Panc1 (cell line): ENCODE data around the gene RIPPLY3. TPM values are rescaled to one million over a fixed set of nuclear protein-coding genes. Genes with fewer than 3 reads are reported as not detected.

Source experiments
- ATAC-seq: fragments of 200-7000 bp; cut with Tn5 transposase; 2 replicates; pipeline ENCODE4 v1.9.1; 2020; ENCODE audit warnings: mild to moderate bottlenecking, moderate library complexity
- BruUV-seq: library from RNA; stranded (reverse); fragments of 400-500 nt; replicated peaks from 2 replicates; lab custom pipeline; 2021; lab: Mats Ljungman, UMichigan
- CTCF ChIA-PET: fragments of 300-600 bp; sonication (Branson Sonifier 250); formaldehyde crosslinking; loops from one replicate; lab custom pipeline; 2022; ENCODE audit warnings: antibody characterized with exemption; lab: Charles Lee
- POLR2A ChIA-PET: fragments of 300-600 bp; sonication (Branson Sonifier 250); formaldehyde crosslinking; loops from one replicate; lab custom pipeline; 2022; ENCODE audit warnings: antibody characterized with exemption; lab: Charles Lee
- DNase-seq: peaks from one replicate; pipeline ENCODE4 v3.0.0-alpha.2; 2010; ENCODE audit warnings: low read depth, low spot score
- H3K27ac ChIP-seq: 2 replicates; pipeline ENCODE4 v1.5.1; 2011; ENCODE audit warnings: mild to moderate bottlenecking, low read length, inconsistent platforms
- H3K27me3 ChIP-seq: fragments of 200-500 bp; sonication (Bioruptor generic); 2 replicates; pipeline ENCODE4 v1.6.0; 2014; ENCODE audit warnings: low read length, inconsistent platforms; ENCODE audit not compliant: control insufficient read depth, insufficient read depth
- H3K36me3 ChIP-seq: fragments of 200-500 bp; sonication (Bioruptor generic); 2 replicates; pipeline ENCODE4 v1.5.1; 2014; ENCODE audit warnings: inconsistent platforms, mild to moderate bottlenecking, low read length, moderate library complexity; ENCODE audit not compliant: control insufficient read depth, insufficient read depth
- H3K4me1 ChIP-seq: 2 replicates; pipeline ENCODE4 v1.5.1; 2011; ENCODE audit warnings: inconsistent platforms, mild to moderate bottlenecking, low read length, moderate library complexity; ENCODE audit not compliant: control insufficient read depth, insufficient read depth
- H3K4me3 ChIP-seq, 2 experiments: 2 replicates each; pipeline ENCODE4 v1.5.1; 2011 to 2012; ENCODE audit warnings: low read depth in 2 of 2, low read length in 2 of 2, mild to moderate bottlenecking in 2 of 2, inconsistent platforms in 1 of 2, moderate library complexity in 1 of 2
- H3K9me3 ChIP-seq: fragments of 200-500 bp; sonication (Bioruptor generic); 2 replicates; pipeline ENCODE4 v1.5.1; 2014; ENCODE audit warnings: low read depth, mild to moderate bottlenecking, inconsistent platforms, low read length, moderate library complexity; ENCODE audit not compliant: control insufficient read depth, insufficient read depth
- POLR2AphosphoS5 ChIP-seq: IDR thresholded peaks from 2 replicates; pipeline ENCODE4 v1.6.1; 2012; ENCODE audit warnings: mild to moderate bottlenecking, low read depth, low read length, moderate library complexity
- REST ChIP-seq, 2 experiments: IDR thresholded peaks; 2 replicates each; pipeline ENCODE4 v1.6.1; 2011 to 2012; ENCODE audit warnings: low read depth in 2 of 2, control low read depth in 1 of 2, low read length in 1 of 2, mild to moderate bottlenecking in 1 of 2, moderate library complexity in 1 of 2; ENCODE audit not compliant: insufficient read depth in 1 of 2
- SIN3A ChIP-seq: IDR thresholded peaks from 2 replicates; pipeline ENCODE4 v1.6.1; 2012; ENCODE audit warnings: low read depth, mild to moderate bottlenecking, low read length, moderate library complexity, borderline replicate concordance; ENCODE audit not compliant: insufficient read depth
- TCF7L2 ChIP-seq: IDR thresholded peaks from 2 replicates; pipeline ENCODE4 v1.6.1; 2011; ENCODE audit warnings: mild to moderate bottlenecking, low read depth, low read length, inconsistent platforms
- in situ Hi-C: cut with HindIII; loops from 2 replicates; pipeline ENCODE4 v1.10.0; 2016; ENCODE audit warnings: low sequenced_read_pairs, low pct_unique_long_range_greater_than_20kb
- intact Hi-C: fragments of 100-400 bp; cut with micrococcal nuclease; formaldehyde crosslinking; loops from one replicate; pipeline ENCODE4 v1.10.0; 2022; ENCODE audit not compliant: unreplicated experiment
- total RNA-seq: library from RNA; stranded (reverse); gene quantifications from one replicate; pipeline ENCODE4 v1.2.1, GENCODE V29; 2021; ENCODE audit not compliant: unreplicated experiment
- TF ChIP-seq, protein P1 (sequence below): fragments of 450-650 bp; IDR thresholded peaks from 2 replicates; pipeline ENCODE4 v1.5.1; 2017; ENCODE audit warnings: mild to moderate bottlenecking

Gene RIPPLY3
- total RNA-seq, 1 experiment from 2014 or later: 1.2 TPM

- BruUV-seq: no TSS peak
- CTCF ChIA-PET: no interaction called here
Measured at GRCh38 chr21:37030864-37031263, 24.4 kb downstream of the RIPPLY3 start.

GRCh38 chr21:37032293-37032692 is 25.8 kb downstream of the RIPPLY3 start:
- no peak overlapping the region for H3K4me3 ChIP-seq
- TF ChIP-seq REST (IDR thresholded peaks at IDR 0.05; ENCODE audit: insufficient read depth in 1 of 2, low read depth in 2 of 2, low read length in 1 of 2) (no peak), SIN3A (no peak), POLR2AphosphoS5 (no peak), TCF7L2 (no peak)
- TF ChIP-seq, protein P1, sequence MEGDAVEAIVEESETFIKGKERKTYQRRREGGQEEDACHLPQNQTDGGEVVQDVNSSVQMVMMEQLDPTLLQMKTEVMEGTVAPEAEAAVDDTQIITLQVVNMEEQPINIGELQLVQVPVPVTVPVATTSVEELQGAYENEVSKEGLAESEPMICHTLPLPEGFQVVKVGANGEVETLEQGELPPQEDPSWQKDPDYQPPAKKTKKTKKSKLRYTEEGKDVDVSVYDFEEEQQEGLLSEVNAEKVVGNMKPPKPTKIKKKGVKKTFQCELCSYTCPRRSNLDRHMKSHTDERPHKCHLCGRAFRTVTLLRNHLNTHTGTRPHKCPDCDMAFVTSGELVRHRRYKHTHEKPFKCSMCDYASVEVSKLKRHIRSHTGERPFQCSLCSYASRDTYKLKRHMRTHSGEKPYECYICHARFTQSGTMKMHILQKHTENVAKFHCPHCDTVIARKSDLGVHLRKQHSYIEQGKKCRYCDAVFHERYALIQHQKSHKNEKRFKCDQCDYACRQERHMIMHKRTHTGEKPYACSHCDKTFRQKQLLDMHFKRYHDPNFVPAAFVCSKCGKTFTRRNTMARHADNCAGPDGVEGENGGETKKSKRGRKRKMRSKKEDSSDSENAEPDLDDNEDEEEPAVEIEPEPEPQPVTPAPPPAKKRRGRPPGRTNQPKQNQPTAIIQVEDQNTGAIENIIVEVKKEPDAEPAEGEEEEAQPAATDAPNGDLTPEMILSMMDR: no peak
- H3K4me1 ChIP-seq: peaks cover 4% of the 10 kb centered on the region; the same call in 1 of the 2 replicates
- H3K27ac ChIP-seq: no peak overlapping the region
- H3K9me3 ChIP-seq: no peaks in the 10 kb centered on the region
- intact Hi-C loops: no loop called here
- DNase-seq: no peak
- no peaks in the 10 kb centered on the region for H3K27me3 ChIP-seq
- no peaks in the 10 kb centered on the region for H3K36me3 ChIP-seq
- POLR2A ChIA-PET: no interaction called here
- BruUV-seq: no TSS peak
- ATAC-seq: no peak
- in situ Hi-C loops: no loop called here
- CTCF ChIA-PET: no interaction called here

More at GRCh38 chr21:37030864-37031263, 24.4 kb downstream of the RIPPLY3 start:
- ATAC-seq: no peak
- TF ChIP-seq SIN3A: no peak
- no peak for DNase-seq
- Histone ChIP-seq H3K36me3 (no peaks in the 10 kb centered on the region), H3K4me1 (peaks cover 4% of the 10 kb centered on the region; the same call in 1 of the 2 replicates), H3K9me3 (no peaks in the 10 kb centered on the region), H3K4me3 (no peak overlapping the region), H3K27me3 (no peaks in the 10 kb centered on the region), H3K27ac (no peak overlapping the region)
- intact Hi-C loops (no loop called here), in situ Hi-C loops (no loop called here)
- POLR2A ChIA-PET: no interaction called here

GRCh38 chr21:37032877-37033471 is 26.5 kb downstream of the RIPPLY3 start:
- H3K4me3 ChIP-seq: no peak overlapping the region
- H3K27me3 ChIP-seq: no peaks in the 10 kb centered on the region
- in situ Hi-C loops: no loop called here
- BruUV-seq: no TSS peak
- no peaks in the 10 kb centered on the region for H3K36me3 ChIP-seq
- no peak overlapping the region for H3K27ac ChIP-seq
- no peaks in the 10 kb centered on the region for H3K9me3 ChIP-seq
- POLR2A ChIA-PET: no interaction called here
- peaks cover 4% of the 10 kb centered on the region; the same call in 1 of the 2 replicates for H3K4me1 ChIP-seq
- no peak for ATAC-seq
- CTCF ChIA-PET: no interaction called here
- TF ChIP-seq POLR2AphosphoS5 (no peak), TCF7L2 (no peak), SIN3A (no peak), REST (IDR thresholded peaks at IDR 0.05; ENCODE audit: insufficient read depth in 1 of 2, low read depth in 2 of 2, low read length in 1 of 2) (no peak)
- TF ChIP-seq, protein P1: no peak
- peak; percentile 18 for DNase-seq
- intact Hi-C loops: no loop called here
